ENCODE data around the gene ELP4. TPM values are rescaled to one million over a fixed set of nuclear protein-coding genes. Genes with fewer than 3 reads are reported as not detected.

The ELP4 gene
- total RNA-seq, 1 experiment from 2014 or later = 15.2 TPM

- Histone ChIP-seq H4K91ac (ENCODE audit: insufficient read length, low read depth, low read length) (no peak overlapping the region), H2BK5ac (ENCODE audit: insufficient read length, low read length) (no peak overlapping the region), H4K20me1 (ENCODE audit: control insufficient read depth, insufficient read depth, insufficient read length) (no peaks in the 10 kb centered on the region), H3K4me1 (ENCODE audit: insufficient read depth, low read length) (no peaks in the 10 kb centered on the region), H3K4me2 (ENCODE audit: insufficient read depth, insufficient read length, low read length) (peak overlapping the region; percentile 55), H3K79me2 (ENCODE audit: insufficient read depth, low read length) (no peaks in the 10 kb centered on the region), H2BK12ac (ENCODE audit: insufficient read length, low read depth, low read length) (no peak overlapping the region), H3T11ph (ENCODE audit: low read length) (no peak overlapping the region), H3K14ac (ENCODE audit: insufficient read depth, low read length) (no peak overlapping the region), H3K56ac (ENCODE audit: insufficient read length, low read depth, low read length) (no peak overlapping the region), H2BK20ac (ENCODE audit: low read depth, low read length, poor library complexity, severe bottlenecking) (no peak overlapping the region), H3K23ac (ENCODE audit: insufficient read length, low read depth, low read length) (no peak overlapping the region), H4K8ac (replicated peaks; ENCODE audit: insufficient read length, low read depth, low read length) (no peak overlapping the region), H3K9ac (ENCODE audit: extremely low read depth, insufficient read length, low read length) (no peak overlapping the region), H3K23me2 (ENCODE audit: insufficient read length, low read depth, low read length, poor library complexity, severe bottlenecking) (peaks cover 18% of the 10 kb centered on the region), H3K9me3 (ENCODE audit: control insufficient read depth, low read depth, low read length) (no peaks in the 10 kb centered on the region), H3K27me3 (ENCODE audit: insufficient read depth, low read length) (peaks cover 92% of the 10 kb centered on the region), H2BK120ac (ENCODE audit: low read depth, low read length, poor library complexity, severe bottlenecking) (no peak overlapping the region), H3K79me1 (ENCODE audit: insufficient read depth, low read depth, low read length, poor library complexity, severe bottlenecking) (no peaks in the 10 kb centered on the region), H3K18ac (ENCODE audit: insufficient read length, low read depth, low read length) (no peak overlapping the region), H3K27ac (ENCODE audit: insufficient read length, low read depth, low read length) (no peak overlapping the region), H4K5ac (ENCODE audit: insufficient read length, low read depth, low read length) (no peak overlapping the region), H2BK15ac (ENCODE audit: low read depth, low read length) (no peak overlapping the region), H3K4ac (ENCODE audit: low read depth, low read length) (no peak overlapping the region), H2AK5ac (ENCODE audit: insufficient read length, low read length) (no peak overlapping the region), H2AFZ (ENCODE audit: low read length) (no peak overlapping the region)
- Mint-ChIP-seq H3K27me3 (ENCODE audit: low read depth) (peaks cover 100% of the 10 kb centered on the region), H3K4me1 (peaks cover 37 to 71% of the 10 kb centered on the region in 2 experiments), H3K4me3 (peak overlapping the region; percentile 49 to 71), H3K9me3 (peaks cover 3 to 6% of the 10 kb centered on the region in 2 experiments; a peak in 3 of 5 replicates), H3K27ac (no peak overlapping the region), H3K36me3 (ENCODE audit: insufficient read depth in 1 of 3, low read depth in 3 of 3) (no peaks in the 10 kb centered on the region)
- DNase-seq = peak; percentile 67
- no CpG with 5 or more reads among the region's 51 CpGs for WGBS (ENCODE audit: extremely low coverage, insufficient read length, low lambda C conversion rate)
- TF ChIP-seq, protein P1, sequence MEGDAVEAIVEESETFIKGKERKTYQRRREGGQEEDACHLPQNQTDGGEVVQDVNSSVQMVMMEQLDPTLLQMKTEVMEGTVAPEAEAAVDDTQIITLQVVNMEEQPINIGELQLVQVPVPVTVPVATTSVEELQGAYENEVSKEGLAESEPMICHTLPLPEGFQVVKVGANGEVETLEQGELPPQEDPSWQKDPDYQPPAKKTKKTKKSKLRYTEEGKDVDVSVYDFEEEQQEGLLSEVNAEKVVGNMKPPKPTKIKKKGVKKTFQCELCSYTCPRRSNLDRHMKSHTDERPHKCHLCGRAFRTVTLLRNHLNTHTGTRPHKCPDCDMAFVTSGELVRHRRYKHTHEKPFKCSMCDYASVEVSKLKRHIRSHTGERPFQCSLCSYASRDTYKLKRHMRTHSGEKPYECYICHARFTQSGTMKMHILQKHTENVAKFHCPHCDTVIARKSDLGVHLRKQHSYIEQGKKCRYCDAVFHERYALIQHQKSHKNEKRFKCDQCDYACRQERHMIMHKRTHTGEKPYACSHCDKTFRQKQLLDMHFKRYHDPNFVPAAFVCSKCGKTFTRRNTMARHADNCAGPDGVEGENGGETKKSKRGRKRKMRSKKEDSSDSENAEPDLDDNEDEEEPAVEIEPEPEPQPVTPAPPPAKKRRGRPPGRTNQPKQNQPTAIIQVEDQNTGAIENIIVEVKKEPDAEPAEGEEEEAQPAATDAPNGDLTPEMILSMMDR (conservative IDR thresholded peaks at IDR 0.05) = no peak
Measured at GRCh38 chr11:31805037-31805628, 295.6 kb downstream of the ELP4 start.

Data from H9 (cell line).